A172 (cell line): Measurements from ENCODE around the gene OR51G1. TPM values are rescaled to one million over a fixed set of nuclear protein-coding genes. Genes with fewer than 3 reads are reported as not detected.

ENCODE experiments used
- total RNA-seq: library from RNA; depleted of rRNA; stranded (reverse); fragments of >200 nt; shearing (Covaris generic); gene quantifications from 2 replicates; pipeline ENCODE4 v1.2.3, GENCODE V29; 2014; rRNA removed

OR51G1 gene
- total RNA-seq, 1 experiment from 2014 or later = not detected

Other genes with a start within 250 kb of the OR51G1 start
- gene OR51E2, start 226.5 kb downstream of the OR51G1 start, total RNA-seq = not detected in 2 replicates
- not detected in 2 replicates for gene MMP26, start 219.6 kb downstream of the OR51G1 start, total RNA-seq
- not detected in 2 replicates for gene OR51F1, start 154.4 kb downstream of the OR51G1 start, total RNA-seq
- gene OR52R1, start 120.0 kb downstream of the OR51G1 start, total RNA-seq = not detected in 2 replicates
- not detected in 2 replicates for gene OR51F2, start 103.0 kb downstream of the OR51G1 start, total RNA-seq
- gene OR51S1, start 75.1 kb downstream of the OR51G1 start, total RNA-seq = not detected in 2 replicates
- not detected in 2 replicates for gene OR51T1, start 42.4 kb downstream of the OR51G1 start, total RNA-seq
- not detected in 2 replicates for gene OR51A7, start 20.6 kb downstream of the OR51G1 start, total RNA-seq
- gene OR51G2, start 5.0 kb downstream of the OR51G1 start, total RNA-seq = 0.50 TPM in 1 of 2 replicates, not detected in the other
- gene OR51A4, start 23.3 kb upstream of the OR51G1 start, total RNA-seq = not detected in 2 replicates
- gene OR51A2, start 31.4 kb upstream of the OR51G1 start, total RNA-seq = not detected in 2 replicates
- not detected in 2 replicates for gene OR51L1, start 70.5 kb upstream of the OR51G1 start, total RNA-seq
- not detected in 2 replicates for gene OR52J3, start 122.2 kb upstream of the OR51G1 start, total RNA-seq
- not detected in 2 replicates for gene OR52E2, start 135.3 kb upstream of the OR51G1 start, total RNA-seq
- gene OR52E1, start 145.2 kb upstream of the OR51G1 start, total RNA-seq = not detected in 2 replicates
- gene OR52A5, start 214.0 kb upstream of the OR51G1 start, total RNA-seq = not detected in 2 replicates
- not detected in 2 replicates for gene OR52A1, start 230.4 kb upstream of the OR51G1 start, total RNA-seq